ENCODE measurements around the gene IFITM10.

GRCh38 chr11:1706634-1707400 is 43.6 kb downstream of the IFITM10 start:
- TF ChIP-seq CTCF (IDR thresholded peaks at IDR 0.05) (peak in 11 of 12 donors; percentile 9 to 50 (median 29)), POLR2A (IDR thresholded peaks at IDR 0.05) (no peak)

Data from heart left ventricle (tissue), 13 donors.